A204.1 (cell line): ENCODE results near the gene LHFPL3.
"Not testable (repeated sequence)": the region's sequence is repeated elsewhere in the genome, so short reads cannot be mapped to it uniquely, and the experiment has no call there.

Experiments
- FAIRE-seq: peaks from 2 replicates; lab custom pipeline; 2012; peaks lifted over from hg19 to GRCh38; lab: Jason Lieb, UNC

LHFPL3 gene

GRCh38 chr7:104900525-104901239, 572.3 kb downstream of the LHFPL3 start:
- FAIRE-seq: no peak

- FAIRE-seq: no peak
Measured at GRCh38 chr7:104901240-104901619, 572.8 kb downstream of the LHFPL3 start.

DNA sequence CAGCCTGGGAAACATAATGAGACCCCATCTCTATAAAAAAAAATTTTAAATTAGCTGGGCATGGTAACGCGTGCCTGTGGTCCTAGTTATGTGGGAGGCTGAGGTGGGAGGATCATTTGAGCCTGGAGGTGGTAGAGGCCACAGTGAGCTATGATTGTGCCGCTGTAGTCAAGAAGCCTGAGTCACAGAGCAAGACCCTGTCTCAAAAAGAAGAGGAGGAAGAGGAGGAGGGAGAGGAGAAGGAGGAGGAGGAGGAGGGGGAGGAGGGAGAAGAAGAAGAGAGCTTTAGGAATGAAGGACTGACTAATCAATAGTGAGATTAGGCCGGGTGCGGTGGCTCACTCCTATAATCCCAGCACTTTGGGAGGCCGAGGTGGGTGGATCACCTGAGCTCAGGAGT, 573.8 kb downstream of the LHFPL3 start:
- FAIRE-seq: no peak

- no peak for FAIRE-seq
Measured at GRCh38 chr7:104903044-104903443, 574.6 kb downstream of the LHFPL3 start.

DNA sequence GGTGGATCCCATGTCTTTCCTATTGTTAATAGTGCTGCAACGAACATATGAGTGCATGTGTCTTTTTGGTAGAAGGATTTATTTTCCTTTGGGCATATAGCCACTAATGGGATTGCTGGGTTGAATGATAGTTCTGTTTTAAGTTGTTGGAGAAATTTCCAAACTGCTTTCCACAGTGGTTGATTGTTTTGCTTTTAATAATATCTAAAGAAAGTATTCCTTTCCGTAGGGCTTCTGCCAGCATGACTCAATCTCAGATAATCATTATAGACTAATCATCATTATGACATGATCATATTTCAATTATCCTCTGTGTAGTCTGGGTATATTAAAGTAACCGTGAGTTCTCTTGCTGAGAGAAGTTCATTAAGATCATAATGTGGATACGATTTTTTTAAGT, 575.4 kb downstream of the LHFPL3 start:
- FAIRE-seq: no peak

- no peak for FAIRE-seq
Measured at GRCh38 chr7:104906032-104906431, 577.6 kb downstream of the LHFPL3 start.

GRCh38 chr7:104906556-104906955, 578.2 kb downstream of the LHFPL3 start:
- no peak for FAIRE-seq

DNA sequence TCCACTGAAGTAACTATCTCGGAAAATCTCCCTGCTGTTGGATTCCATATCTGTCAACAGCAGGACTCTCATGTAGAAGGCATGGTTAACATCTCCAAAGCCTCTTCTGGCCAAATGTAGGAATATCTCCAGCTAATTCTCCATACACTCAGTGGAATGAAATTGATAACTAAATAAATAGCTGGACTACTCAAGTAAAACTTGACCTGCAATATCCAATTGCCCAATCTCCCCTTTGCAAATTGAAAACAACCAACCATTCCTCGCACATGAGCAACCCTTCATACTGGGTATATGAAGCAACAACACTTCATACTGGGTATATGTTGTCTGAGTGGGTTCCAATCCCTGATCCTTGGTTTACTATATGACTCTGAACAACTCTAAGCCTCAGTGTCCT, 580.2 kb downstream of the LHFPL3 start:
- FAIRE-seq: no peak

DNA sequence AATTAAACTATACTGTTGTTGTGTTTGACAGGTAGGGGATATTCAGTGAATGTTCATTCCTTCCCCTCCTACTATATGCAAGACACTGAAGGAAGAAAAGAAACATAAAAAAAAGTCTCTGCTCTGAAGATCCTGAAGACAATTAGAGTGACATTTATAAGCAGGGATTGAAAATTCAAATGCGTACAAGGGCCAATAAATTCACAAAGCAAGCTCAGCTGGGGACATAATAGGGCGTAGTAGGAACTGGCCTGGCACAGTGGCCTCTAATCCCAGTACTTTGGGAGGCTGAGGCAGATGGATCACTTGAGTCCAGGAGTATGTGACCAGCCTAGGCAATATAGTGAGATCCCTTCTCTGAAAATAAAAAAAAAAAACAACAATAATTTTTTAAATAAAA, 580.7 kb downstream of the LHFPL3 start:
- no peak for FAIRE-seq

GRCh38 chr7:104914421-104914820, 586.0 kb downstream of the LHFPL3 start:
- FAIRE-seq: no peak

- no peak for FAIRE-seq
Measured at GRCh38 chr7:104921596-104921995, 593.2 kb downstream of the LHFPL3 start.

DNA sequence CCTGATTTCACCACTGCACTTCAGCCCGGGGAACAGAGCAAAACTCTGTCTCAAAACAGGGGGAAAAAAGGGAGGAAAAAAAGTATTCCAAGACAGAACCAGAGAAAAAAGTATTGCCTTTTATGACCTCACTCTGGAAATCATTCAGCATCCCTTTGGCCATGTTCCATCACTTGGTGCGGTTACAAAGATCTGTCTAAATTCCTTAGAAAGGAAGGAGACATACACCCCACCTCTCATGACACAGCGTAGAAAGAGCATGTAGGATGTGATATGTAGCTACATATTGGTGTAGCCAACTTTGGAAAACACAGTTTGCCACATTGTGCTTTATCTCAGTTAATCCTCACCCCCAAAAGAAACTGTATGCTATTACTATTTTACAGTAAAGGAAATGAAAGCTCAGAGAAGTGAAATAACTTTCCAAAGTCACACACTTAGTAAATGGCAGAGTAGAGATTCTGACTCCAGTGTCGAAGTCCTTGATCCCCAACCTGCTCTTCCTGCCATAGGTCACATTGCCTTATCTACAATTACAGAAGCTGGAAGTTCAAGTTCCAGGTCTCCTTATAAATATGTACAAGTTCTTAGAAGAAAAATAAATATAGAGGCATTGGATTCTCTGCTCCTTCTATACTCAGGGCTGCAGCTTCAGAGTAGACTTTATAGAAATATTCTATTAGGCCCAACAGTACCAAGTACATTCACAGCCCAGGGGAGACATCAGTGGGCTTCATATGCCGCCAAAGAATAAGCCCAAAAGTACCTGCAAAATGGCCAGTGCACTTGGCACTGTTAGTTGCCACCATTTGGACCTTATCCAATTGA, 594.0 kb downstream of the LHFPL3 start:
- FAIRE-seq: no peak

- FAIRE-seq: peak; percentile 98
Measured at GRCh38 chr7:104923010-104923421, 594.6 kb downstream of the LHFPL3 start.

GRCh38 chr7:104926189-104926588, 597.8 kb downstream of the LHFPL3 start:
- FAIRE-seq: not testable (repeated sequence)

- no peak for FAIRE-seq
Measured at GRCh38 chr7:104926601-104927041, 598.2 kb downstream of the LHFPL3 start.

DNA sequence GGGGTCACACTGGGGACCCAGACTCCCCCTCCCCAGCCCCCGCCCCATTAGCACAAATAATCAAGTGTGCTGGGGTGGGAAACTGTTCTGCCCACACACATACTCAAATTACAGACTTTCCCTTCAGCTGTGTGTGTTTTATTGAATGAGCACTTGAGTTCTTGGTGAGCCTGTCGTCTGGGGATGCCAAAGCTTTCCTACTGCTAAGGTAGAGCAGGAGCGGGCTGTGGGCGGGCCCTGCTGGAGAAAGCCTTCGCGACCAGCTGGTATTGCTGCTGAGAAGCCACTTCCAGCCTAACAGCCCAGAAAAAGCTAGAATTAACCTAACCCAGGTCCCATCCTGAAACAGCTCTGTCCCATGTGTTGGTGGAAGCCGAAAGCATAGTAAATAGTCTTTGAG, 598.7 kb downstream of the LHFPL3 start:
- no peak for FAIRE-seq

- FAIRE-seq: no peak
Measured at GRCh38 chr7:104928721-104929400, 600.5 kb downstream of the LHFPL3 start.

GRCh38 chr7:104929921-104930320, 601.5 kb downstream of the LHFPL3 start:
- no peak for FAIRE-seq

DNA sequence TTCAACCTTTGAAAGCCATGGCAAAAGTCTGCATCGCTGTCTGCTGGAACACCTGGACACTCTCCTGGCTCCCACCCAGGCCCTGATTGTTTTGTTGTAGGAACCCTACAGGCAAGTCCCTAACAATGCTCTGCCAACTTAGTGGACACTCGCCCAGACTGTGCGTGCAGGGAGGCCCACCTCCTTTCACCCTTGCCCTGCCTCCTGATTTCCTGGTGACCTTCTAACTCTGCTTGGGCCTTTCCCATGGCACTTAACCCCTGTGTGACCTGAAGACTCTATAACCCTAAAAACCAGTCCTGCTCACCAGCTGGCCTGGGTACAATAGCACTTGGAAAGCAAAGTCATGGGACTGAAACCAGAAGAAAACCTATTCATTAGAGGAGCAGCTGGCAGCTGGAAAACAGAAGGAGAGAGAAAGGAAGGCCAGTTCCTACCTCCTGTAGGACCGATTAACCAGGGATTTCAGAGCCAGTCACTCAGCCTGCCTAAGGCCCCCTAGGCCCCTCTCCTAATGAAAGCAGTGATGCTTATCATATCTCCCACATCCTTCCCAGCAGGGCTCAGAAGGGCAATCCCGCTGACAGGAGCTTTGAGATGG, 602.9 kb downstream of the LHFPL3 start:
- no peak for FAIRE-seq

DNA sequence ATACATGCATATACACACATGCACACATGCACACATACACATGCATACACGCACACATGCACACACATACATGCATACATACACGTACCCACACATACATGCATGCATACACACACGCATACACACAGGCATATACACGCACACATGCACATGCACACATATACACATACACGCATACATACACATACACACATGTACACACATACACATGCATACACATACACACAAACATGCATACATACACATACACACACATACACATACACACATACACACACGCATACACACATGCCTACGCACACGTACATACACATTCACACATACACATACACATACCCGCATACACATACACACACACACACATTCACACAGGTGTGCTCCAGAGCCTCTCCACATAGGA, 604.6 kb downstream of the LHFPL3 start:
- no peak for FAIRE-seq

DNA sequence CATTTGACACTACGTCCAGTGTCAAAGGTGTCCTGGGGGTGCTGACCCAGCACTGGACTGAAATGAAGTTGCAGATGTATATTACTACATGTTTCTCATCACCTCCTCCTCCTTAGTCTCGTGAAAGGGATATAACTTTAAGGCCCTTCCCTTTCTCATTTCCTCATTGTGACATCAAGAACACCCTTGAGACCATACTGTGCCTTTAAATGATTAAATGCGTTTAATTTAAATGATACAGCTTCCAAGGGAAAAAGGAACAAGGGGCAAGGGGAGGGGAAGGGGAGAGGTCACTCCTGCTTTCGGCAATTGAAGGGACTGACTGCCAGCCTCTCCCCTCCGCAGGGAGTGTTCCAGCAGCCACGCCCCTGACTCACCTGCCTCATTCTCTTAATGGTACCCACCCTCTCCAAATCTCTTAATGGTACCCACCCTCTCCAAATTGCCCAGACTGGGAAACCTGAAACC, 605.2 kb downstream of the LHFPL3 start:
- FAIRE-seq: no peak

DNA sequence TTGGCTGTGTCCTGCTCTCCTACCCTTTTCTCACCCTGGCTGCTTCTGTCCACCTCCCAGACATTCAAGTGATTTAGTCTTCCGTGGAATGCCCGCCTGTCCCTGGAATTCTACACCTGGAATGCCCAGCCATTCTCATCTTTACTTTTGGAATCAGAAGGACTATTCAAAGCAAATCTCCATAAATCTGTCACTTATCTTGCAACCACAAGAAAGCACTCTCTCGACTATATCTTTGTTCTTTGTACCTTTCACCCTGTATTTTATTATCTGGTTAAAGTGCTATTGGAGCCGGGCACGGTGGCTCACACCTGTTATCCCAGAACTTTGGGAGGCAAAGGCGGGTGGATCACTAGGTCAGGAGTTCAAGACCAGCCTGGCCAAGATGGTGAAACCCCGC, 606.3 kb downstream of the LHFPL3 start:
- FAIRE-seq: no peak

DNA sequence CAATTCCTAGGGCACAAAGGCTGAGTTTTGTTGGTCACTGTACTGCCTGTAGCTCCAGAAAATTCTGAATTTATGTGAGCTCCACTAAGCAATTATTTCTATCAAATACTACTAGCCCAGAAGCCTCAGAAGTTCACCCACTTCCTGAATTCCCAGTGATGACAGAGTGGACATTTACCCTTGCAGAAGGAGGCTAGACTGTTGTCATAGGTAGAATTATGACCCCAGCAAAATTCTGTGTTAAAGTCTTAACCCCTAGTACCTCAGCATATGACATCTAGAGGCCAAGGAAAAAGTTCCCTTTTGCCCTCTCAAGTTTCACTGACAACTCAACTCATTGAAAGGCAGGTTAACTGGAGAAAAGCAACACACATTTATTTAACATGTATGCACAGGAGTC, 606.9 kb downstream of the LHFPL3 start:
- FAIRE-seq: no peak
